Epithelial cell of esophagus (primary cell): Measurements from ENCODE around the gene SLC48A1.
A peak's percentile ranks its signal among the peaks of the same experiment; 100 is the strongest.

Source experiments
- DNase-seq: peaks from one replicate; pipeline ENCODE4 v3.0.0; 2010; ENCODE audit warnings: low read depth
- H3K4me3 ChIP-seq: 2 replicates; pipeline ENCODE4 v1.5.1; 2011; ENCODE audit warnings: mild to moderate bottlenecking, low read length, control low read depth
- CTCF ChIP-seq: IDR thresholded peaks from 2 replicates; pipeline ENCODE4 v1.5.1; 2011; ENCODE audit warnings: low read depth, mild to moderate bottlenecking, low read length, control low read depth, inconsistent platforms; ENCODE audit not compliant: insufficient read depth; ENCODE audit errors: missing control alignments

The SLC48A1 gene

GRCh38 chr12:47733142-47733541, 39.9 kb upstream of the SLC48A1 start:
- no peak overlapping the region for H3K4me3 ChIP-seq
- no peak for DNase-seq
- TF ChIP-seq CTCF, result no peak

DNA sequence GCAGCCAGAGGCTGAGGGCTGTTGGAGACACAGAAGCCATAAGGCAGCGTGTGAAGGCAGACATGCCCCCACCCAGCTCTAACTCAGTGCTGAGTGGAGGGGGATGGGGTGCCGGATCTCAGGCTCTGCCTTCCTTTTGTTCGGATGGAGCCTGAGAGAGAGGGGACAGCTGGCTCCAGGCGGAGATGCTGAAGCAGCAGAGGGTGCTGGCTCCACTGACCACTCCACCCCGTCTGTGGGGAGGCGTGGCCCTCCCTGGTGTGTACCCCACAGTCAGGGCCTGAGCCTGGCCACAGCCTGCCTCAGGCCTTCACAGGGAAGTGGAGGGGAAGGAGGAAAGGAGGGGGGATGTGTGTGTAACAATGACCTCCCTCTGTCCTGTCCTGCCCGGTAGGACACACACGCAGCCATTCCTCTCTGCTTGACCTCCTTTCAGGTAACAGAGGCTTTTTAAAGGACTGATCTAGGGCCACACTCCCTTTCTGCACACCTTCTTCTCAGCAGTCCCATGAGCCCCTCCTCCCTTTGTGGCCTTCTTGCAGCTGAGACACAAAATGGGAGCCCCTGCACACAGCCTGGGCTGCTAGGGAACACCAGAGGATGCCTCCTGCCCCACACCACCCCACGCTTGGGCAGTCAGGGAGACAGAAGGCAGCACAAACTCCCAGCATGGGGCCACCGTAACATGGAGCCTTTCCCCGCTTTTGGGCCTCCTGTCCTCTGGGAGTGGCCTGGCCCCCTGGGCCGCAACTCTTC, 38.1 kb upstream of the SLC48A1 start:
- no peak overlapping the region for H3K4me3 ChIP-seq
- DNase-seq, result no peak
- TF ChIP-seq CTCF, result no peak

DNA sequence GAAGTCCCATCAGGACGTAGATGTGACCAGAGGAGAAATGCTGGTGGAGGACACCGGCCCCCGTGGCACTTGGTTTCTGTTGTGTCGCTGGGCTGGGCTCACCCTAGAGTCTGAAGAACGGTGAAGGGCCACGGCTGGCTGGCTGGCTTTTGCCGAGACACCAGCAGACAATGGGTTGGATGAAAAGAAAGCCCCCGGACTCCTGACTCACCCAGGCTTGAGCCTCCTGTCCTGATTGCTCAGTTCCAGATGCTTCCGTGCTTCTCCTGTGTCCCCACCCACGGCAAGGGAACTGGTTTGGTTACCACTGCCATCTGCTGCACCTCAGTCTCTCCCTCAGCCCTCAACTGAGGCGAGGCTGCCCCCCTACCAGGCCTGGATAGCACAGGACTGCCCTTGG, 37.4 kb upstream of the SLC48A1 start:
- H3K4me3 ChIP-seq, result no peak overlapping the region
- TF ChIP-seq CTCF, result no peak
- DNase-seq, result peak; percentile 68

- no peak overlapping the region for H3K4me3 ChIP-seq
- no peak for DNase-seq
- no peak for TF ChIP-seq CTCF
Observed at GRCh38 chr12:47736216-47736615, 36.8 kb upstream of the SLC48A1 start.

DNA sequence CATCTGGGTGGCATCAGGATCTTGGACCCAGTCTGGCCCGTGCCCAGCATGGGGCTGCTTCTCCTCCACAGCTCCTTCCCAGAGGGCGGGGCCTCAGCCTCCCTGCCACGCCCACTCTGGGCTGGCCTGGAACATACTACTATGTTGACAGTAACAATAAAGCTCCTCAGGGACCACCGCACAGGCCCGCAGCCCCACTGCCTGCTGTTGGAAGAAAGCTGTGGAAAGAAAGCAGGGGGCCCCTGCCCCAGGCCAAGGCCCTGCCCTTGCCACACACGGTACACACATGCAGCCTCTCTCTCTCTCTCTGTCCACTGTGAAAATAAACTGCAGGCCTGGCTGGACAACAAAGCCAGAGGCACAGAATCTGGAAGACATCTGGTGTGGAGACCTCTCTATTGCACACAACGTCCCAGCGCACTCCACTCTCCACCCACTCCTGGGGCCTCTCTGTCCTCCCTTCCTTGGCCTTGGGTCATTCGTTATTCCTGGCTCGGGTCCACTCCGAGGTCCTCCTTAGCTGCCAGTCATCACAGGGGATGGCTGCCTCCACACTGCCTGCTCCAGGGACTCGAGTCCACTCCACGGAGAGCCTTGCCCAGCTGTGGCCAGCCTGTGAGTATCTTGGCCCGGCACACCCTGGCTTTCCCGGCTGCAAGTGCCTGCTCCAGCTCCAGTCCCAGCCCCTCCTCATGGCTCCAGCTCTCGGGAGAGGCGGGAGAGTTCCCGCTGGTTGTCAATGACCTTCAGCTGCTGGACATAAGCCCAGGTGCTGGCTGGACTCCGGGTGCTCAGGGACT, 36.0 kb upstream of the SLC48A1 start:
- H3K4me3 ChIP-seq, result no peak overlapping the region
- DNase-seq, result no peak
- no peak for TF ChIP-seq CTCF

DNA sequence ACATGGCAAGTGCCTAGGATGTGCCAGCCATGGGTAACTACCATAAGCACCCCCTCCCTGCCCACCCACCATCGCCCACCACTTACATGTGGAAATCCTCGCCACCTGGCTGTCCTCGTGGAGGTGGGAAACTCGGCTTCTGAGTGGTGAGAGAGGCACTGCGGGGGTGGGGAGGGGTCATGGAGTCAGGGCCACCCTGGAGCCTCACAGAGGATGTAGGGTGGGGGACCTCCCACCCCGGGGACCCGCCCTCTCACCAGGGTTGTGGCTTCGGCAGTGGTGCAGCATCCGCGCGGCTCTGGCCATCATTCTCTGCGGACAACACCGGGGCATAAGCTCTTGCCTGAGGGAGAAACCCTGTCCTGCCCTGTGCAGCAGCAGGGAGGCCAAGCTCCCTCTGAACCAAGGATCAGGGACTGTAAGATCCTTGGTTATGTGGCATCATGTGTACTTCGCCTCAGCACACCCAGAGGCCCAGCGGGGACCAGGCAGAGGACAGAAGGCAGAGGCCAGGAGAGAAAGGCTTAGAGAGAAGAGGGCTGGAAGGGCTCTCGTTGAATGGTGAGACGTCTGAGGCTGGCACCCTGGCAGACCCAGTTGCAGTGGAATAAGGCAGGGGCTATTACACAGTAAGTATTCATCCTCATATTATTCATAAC, 35.0 kb upstream of the SLC48A1 start:
- no peak overlapping the region for H3K4me3 ChIP-seq
- no peak for DNase-seq
- TF ChIP-seq CTCF, result no peak
